Activated CD4-positive, alpha-beta T cell treated with anti-CD3 and anti-CD28 coated beads, Interleukin-2, amount 50 U/mL, for 4 hours (primary cell): ENCODE measurements around the gene GPBP1.
"Not testable (repeated sequence)": the region's sequence is repeated elsewhere in the genome, so short reads cannot be mapped to it uniquely, and the experiment has no call there.

Source experiments
- DNase-seq, 2 experiments: peaks; one replicate each; pipeline ENCODE4 v3.0.0-alpha.2; 2020

The GPBP1 gene

GRCh38 chr5:57215629-57216195, 41.9 kb downstream of the GPBP1 start:
- DNase-seq = no peak

GRCh38 chr5:57216714-57217113, 42.9 kb downstream of the GPBP1 start:
- no peak for DNase-seq

- DNase-seq = no peak
Observed at GRCh38 chr5:57219386-57219785, 45.5 kb downstream of the GPBP1 start.

- DNase-seq = no peak
Observed at GRCh38 chr5:57221049-57221568, 47.2 kb downstream of the GPBP1 start.

- DNase-seq = no peak
Observed at GRCh38 chr5:57225553-57225952, 51.7 kb downstream of the GPBP1 start.

- no peak for DNase-seq
Observed at GRCh38 chr5:57229313-57229712, 55.5 kb downstream of the GPBP1 start.

- no peak for DNase-seq
Observed at GRCh38 chr5:57231607-57232006, 57.7 kb downstream of the GPBP1 start.

GRCh38 chr5:57232293-57233033, 58.6 kb downstream of the GPBP1 start:
- DNase-seq = no peak

GRCh38 chr5:57243286-57244137, 69.7 kb downstream of the GPBP1 start:
- no peak for DNase-seq

GRCh38 chr5:57244331-57244730, 70.5 kb downstream of the GPBP1 start:
- DNase-seq = no peak

- no peak for DNase-seq
Observed at GRCh38 chr5:57246426-57246825, 72.6 kb downstream of the GPBP1 start.

GRCh38 chr5:57247765-57248164, 73.9 kb downstream of the GPBP1 start:
- no peak for DNase-seq

GRCh38 chr5:57249265-57249874, 75.5 kb downstream of the GPBP1 start:
- DNase-seq = no peak

- DNase-seq = no peak
Observed at GRCh38 chr5:57258052-57258451, 84.2 kb downstream of the GPBP1 start.

- no peak for DNase-seq
Observed at GRCh38 chr5:57258943-57259342, 85.1 kb downstream of the GPBP1 start.

GRCh38 chr5:57259704-57260103, 85.8 kb downstream of the GPBP1 start:
- DNase-seq = no peak

- DNase-seq = no peak
Observed at GRCh38 chr5:57262541-57262940, 88.7 kb downstream of the GPBP1 start.

- DNase-seq = no peak
Observed at GRCh38 chr5:57267805-57268204, 93.9 kb downstream of the GPBP1 start.

- DNase-seq = no peak
Observed at GRCh38 chr5:57276353-57276752, 102.5 kb downstream of the GPBP1 start.

- no peak for DNase-seq
Observed at GRCh38 chr5:57277085-57277484, 103.2 kb downstream of the GPBP1 start.

- DNase-seq = no peak
Observed at GRCh38 chr5:57280853-57281252, 107.0 kb downstream of the GPBP1 start.

- DNase-seq = not testable (repeated sequence)
Observed at GRCh38 chr5:57285084-57285483, 111.2 kb downstream of the GPBP1 start.

GRCh38 chr5:57291894-57292293, 118.0 kb downstream of the GPBP1 start:
- no peak for DNase-seq
